Activated B cell treated with CpG ODN at 0.5 μM for 24 hours (primary cell): ENCODE data around the gene ITIH4. TPM values are rescaled to one million over a fixed set of nuclear protein-coding genes. Genes with fewer than 3 reads are reported as not detected.

Source experiments
- ATAC-seq: fragments of 200-7000 bp; cut with Tn5 transposase; one replicate; pipeline ENCODE4 v1.10.0; 2021; ENCODE audit warnings: low read depth, mild to moderate bottlenecking, moderate library complexity
- CTCF ChIA-PET: fragments of 350-600 bp; sonication (Branson Sonifier 250); formaldehyde crosslinking; loops from one replicate; lab custom pipeline; 2021; ENCODE audit warnings: antibody characterized with exemption; lab: Charles Lee
- POLR2A ChIA-PET: fragments of 350-600 bp; sonication (Branson Sonifier 250); formaldehyde crosslinking; loops from one replicate; lab custom pipeline; 2021; ENCODE audit warnings: antibody characterized with exemption; lab: Charles Lee
- DNase-seq: peaks from one replicate; pipeline ENCODE4 v3.0.0; 2022
- H3K27ac Mint-ChIP-seq: one replicate; pipeline ENCODE4 v1.8.0; 2020; ENCODE audit warnings: mixed read lengths
- H3K27me3 Mint-ChIP-seq: one replicate; pipeline ENCODE4 v1.8.0; 2021; ENCODE audit warnings: mixed read lengths
- H3K36me3 Mint-ChIP-seq: one replicate; pipeline ENCODE4 v1.8.0; 2021; ENCODE audit warnings: low read depth, mixed read lengths
- H3K4me1 Mint-ChIP-seq: one replicate; pipeline ENCODE4 v1.8.0; 2021; ENCODE audit warnings: mixed read lengths
- H3K4me3 Mint-ChIP-seq: one replicate; pipeline ENCODE4 v1.8.0; 2020; ENCODE audit warnings: mild to moderate bottlenecking, mixed read lengths
- H3K9me3 Mint-ChIP-seq: one replicate; pipeline ENCODE4 v1.8.0; 2020; ENCODE audit warnings: mixed read lengths
- intact Hi-C: fragments of 100-400 bp; cut with micrococcal nuclease; formaldehyde crosslinking; loops from one replicate; pipeline ENCODE4 v1.15.1; 2024
- total RNA-seq: library from RNA; stranded (reverse); gene quantifications from 2 replicates; pipeline ENCODE4 v1.2.3, GENCODE V29; 2022
- TF ChIP-seq, protein P1 (sequence below): fragments of 200-600 bp; IDR thresholded peaks from one replicate; pipeline ENCODE4 v1.8.0; 2022; ENCODE audit warnings: antibody characterized with exemption, mild to moderate bottlenecking

The ITIH4 gene
- total RNA-seq, 1 donor from 2014 or later = 15.7 TPM

DNA sequence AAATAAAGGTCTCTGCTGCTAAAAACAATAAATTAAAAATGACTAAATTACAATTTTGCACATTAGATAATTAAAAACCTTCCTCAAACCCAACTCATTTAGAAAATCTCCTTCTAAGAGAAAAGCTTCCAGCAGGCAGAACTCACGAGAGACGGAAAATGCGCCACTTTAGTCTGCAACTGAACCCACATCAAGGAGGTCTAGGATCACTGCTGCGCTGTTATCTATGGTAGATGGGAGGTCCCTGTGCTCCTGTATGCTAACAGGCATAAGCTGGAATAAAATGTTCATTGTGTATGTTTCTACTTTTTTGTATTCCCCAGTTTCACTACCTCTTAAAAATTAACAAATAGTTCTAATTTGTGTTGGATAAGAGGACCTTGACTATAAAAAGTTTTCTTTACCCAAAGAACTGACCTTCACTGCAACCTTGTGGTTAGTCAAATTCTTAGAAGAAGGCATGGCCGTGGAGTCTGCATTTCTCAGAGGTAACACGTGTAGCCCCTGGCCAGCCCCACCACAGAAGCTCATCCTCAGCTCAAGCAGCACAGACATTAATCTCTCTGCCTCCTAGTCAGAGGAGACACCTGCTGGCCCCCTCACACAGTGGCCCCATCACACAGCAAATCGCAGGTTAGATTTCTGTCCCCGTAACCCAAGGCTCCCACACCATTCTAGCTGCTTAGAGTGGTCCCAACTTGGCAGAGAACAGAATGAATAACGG is 44.6 kb upstream of the ITIH4 start:
- no peak for ATAC-seq
- Mint-ChIP-seq H3K27me3 (no peaks in the 10 kb centered on the region), H3K36me3 (peaks cover 9% of the 10 kb centered on the region), H3K4me3 (no peak overlapping the region), H3K4me1 (peaks cover 8% of the 10 kb centered on the region), H3K27ac (no peak overlapping the region), H3K9me3 (no peaks in the 10 kb centered on the region)
- intact Hi-C loops = no loop called here
- TF ChIP-seq, protein P1, sequence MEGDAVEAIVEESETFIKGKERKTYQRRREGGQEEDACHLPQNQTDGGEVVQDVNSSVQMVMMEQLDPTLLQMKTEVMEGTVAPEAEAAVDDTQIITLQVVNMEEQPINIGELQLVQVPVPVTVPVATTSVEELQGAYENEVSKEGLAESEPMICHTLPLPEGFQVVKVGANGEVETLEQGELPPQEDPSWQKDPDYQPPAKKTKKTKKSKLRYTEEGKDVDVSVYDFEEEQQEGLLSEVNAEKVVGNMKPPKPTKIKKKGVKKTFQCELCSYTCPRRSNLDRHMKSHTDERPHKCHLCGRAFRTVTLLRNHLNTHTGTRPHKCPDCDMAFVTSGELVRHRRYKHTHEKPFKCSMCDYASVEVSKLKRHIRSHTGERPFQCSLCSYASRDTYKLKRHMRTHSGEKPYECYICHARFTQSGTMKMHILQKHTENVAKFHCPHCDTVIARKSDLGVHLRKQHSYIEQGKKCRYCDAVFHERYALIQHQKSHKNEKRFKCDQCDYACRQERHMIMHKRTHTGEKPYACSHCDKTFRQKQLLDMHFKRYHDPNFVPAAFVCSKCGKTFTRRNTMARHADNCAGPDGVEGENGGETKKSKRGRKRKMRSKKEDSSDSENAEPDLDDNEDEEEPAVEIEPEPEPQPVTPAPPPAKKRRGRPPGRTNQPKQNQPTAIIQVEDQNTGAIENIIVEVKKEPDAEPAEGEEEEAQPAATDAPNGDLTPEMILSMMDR = no peak
- ChIA-PET CTCF (no interaction called here), POLR2A (no interaction called here)
- DNase-seq = no peak

DNA sequence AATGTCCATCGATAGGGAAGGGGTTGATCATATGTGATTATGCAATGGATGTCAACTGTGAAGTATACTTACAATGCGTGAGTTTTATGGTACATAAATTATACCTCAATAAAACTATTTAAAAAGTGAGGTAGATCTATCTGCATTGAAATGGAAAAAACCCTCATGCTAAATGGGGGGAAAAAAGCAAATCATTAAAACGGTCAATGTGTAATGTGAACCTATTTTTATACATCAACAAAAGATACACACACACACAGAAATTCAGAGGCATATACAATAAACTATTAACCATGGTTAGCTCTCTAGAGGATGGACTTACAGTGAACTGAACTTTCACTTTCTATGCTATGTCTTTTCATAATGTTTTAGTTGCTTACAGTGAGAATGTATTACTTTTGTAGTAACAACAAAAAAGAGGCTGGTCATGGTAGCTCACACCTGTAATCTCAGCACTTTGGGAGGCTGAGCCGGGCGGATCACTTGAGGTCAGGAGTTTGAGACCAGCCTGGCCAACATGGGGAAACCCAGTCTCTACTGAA is 43.8 kb upstream of the ITIH4 start:
- ATAC-seq (no peak), DNase-seq (no peak)
- H3K4me1 Mint-ChIP-seq = peaks cover 8% of the 10 kb centered on the region
- no peaks in the 10 kb centered on the region for H3K9me3 Mint-ChIP-seq
- H3K36me3 Mint-ChIP-seq = peaks cover 7% of the 10 kb centered on the region
- TF ChIP-seq, protein P1 = no peak
- CTCF ChIA-PET = no interaction called here
- intact Hi-C loops = no loop called here
- H3K27ac Mint-ChIP-seq = no peak overlapping the region
- POLR2A ChIA-PET = no interaction called here
- no peaks in the 10 kb centered on the region for H3K27me3 Mint-ChIP-seq
- H3K4me3 Mint-ChIP-seq = no peak overlapping the region

DNA sequence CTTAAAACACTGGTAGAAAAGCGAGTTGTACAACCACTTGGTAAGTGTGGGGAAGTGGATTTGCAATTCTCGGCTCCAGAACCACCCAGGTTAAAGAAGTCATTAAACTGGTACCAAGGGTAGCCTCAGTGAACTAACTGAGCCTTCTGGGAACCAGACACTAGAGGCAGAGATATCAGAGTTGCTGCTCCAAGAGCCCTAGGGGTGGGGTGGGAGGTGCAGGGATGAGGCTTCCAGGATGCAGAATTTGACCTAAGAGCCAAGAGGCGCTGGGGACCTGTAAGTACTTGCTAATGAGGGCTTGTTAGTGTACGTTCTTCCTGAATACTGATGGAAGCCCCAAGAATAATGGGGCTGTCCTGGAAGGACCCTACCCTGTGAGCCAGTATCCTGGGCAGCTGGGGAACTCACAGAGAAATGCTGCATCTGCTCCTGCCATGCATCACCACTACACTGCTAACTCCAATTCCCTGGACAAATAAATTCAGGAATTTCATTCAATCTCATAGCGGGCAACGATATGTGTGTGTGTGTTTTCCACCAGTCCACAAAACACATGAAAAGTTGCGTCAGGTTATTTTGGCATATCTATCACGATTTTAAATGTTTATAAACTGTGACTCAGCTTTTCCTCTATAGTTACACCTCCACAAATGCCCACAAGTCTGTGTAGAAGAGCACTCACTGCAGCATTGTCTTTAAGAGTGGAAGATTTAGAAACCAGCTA is 43.1 kb upstream of the ITIH4 start:
- ChIA-PET POLR2A (no interaction called here), CTCF (no interaction called here)
- no peaks in the 10 kb centered on the region for H3K9me3 Mint-ChIP-seq
- no peak overlapping the region for H3K27ac Mint-ChIP-seq
- TF ChIP-seq, protein P1 = no peak
- intact Hi-C loops = no loop called here
- H3K4me3 Mint-ChIP-seq = no peak overlapping the region
- peaks cover 8% of the 10 kb centered on the region for H3K4me1 Mint-ChIP-seq
- ATAC-seq = no peak
- peaks cover 2% of the 10 kb centered on the region for H3K36me3 Mint-ChIP-seq
- no peak for DNase-seq
- no peaks in the 10 kb centered on the region for H3K27me3 Mint-ChIP-seq

DNA sequence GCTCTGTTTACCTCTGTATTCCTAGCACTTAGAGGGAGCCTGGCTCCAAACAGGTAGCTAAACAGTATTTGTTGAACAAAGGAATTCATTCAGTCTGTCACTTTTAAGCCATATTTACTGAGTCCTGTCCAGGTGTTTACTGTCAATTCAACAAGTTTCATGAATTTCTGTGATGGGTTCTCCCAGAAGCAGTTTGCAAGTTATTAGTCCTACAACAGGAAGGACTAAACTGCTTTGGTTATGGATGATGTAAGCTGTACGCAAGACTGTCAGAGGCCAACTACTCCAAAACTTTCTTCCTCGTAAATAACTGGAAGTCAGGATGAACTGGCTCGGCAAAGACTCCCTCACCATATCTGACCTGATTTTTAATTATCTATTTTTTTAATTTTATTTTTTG is 41.8 kb upstream of the ITIH4 start:
- H3K36me3 Mint-ChIP-seq = peaks cover 6% of the 10 kb centered on the region

More for the DNA sequence above, 41.8 kb upstream of the ITIH4 start:
- peaks cover 8% of the 10 kb centered on the region for H3K4me1 Mint-ChIP-seq
- ChIA-PET CTCF (interaction anchor here (0.7 kb wide), 1 partner anchor 8 kb away, joined by 3 read pairs; no protein-coding TSS in a partner anchor), POLR2A (no interaction called here)
- DNase-seq (no peak), ATAC-seq (no peak)
- H3K4me3 Mint-ChIP-seq = no peak overlapping the region
- intact Hi-C loops = no loop called here
- H3K27ac Mint-ChIP-seq = no peak overlapping the region
- TF ChIP-seq, protein P1 = no peak
- no peaks in the 10 kb centered on the region for H3K27me3 Mint-ChIP-seq
- no peaks in the 10 kb centered on the region for H3K9me3 Mint-ChIP-seq
